Measurements from ENCODE around the gene ABITRAM.

GRCh38 chr9:108924466-108924865 lies 9.7 kb upstream of the ABITRAM start:
- TF ChIP-seq CTCF (IDR thresholded peaks at IDR 0.05) (no peak), POLR2A (IDR thresholded peaks at IDR 0.05) (no peak), EP300 (IDR thresholded peaks at IDR 0.05) (no peak)

Data from ovary (tissue), 3 donors.